ENCODE measurements around the gene EFHD1. TPM values are rescaled to one million over a fixed set of nuclear protein-coding genes. Genes with fewer than 3 reads are reported as not detected.
"Not testable (repeated sequence)": the region's sequence is repeated elsewhere in the genome, so short reads cannot be mapped to it uniquely, and the experiment has no call there.

The EFHD1 gene
- total RNA-seq, 1 experiment from 2014 or later, result not detected

GRCh38 chr2:232675381-232675780, 42.0 kb downstream of the EFHD1 start:
- no peak for TF ChIP-seq CTCF (IDR thresholded peaks at IDR 0.05; ENCODE audit: unreplicated experiment)
- CTCF ChIA-PET, result interaction anchor here (0.6 kb wide), 1 partner anchor 70 kb away, joined by 3 read pairs; no protein-coding TSS in a partner anchor
- Mint-ChIP-seq H3K4me1 (ENCODE audit: insufficient read depth, unreplicated experiment) (no peaks in the 10 kb centered on the region), H3K9me3 (ENCODE audit: unreplicated experiment) (no peaks in the 10 kb centered on the region), H3K27me3 (ENCODE audit: insufficient read depth, unreplicated experiment) (peaks cover 12% of the 10 kb centered on the region), H3K36me3 (ENCODE audit: insufficient read depth, unreplicated experiment) (no peaks in the 10 kb centered on the region), H3K4me3 (ENCODE audit: unreplicated experiment) (no peak overlapping the region), H3K27ac (ENCODE audit: low read depth, unreplicated experiment) (no peak overlapping the region)
- BruUV-seq (replicated peaks), result no TSS peak
- DNase-seq (ENCODE audit: unreplicated experiment), result no peak
- POLR2A ChIA-PET, result interaction anchor here (1.0 kb wide), 1 partner anchor 61 kb away, joined by 3 read pairs; no protein-coding TSS in a partner anchor
- intact Hi-C loops (cut with micrococcal nuclease), result no loop called here

- no peak for DNase-seq (ENCODE audit: unreplicated experiment)
- Mint-ChIP-seq H3K27ac (ENCODE audit: low read depth, unreplicated experiment) (no peak overlapping the region), H3K27me3 (ENCODE audit: insufficient read depth, unreplicated experiment) (peaks cover 45% of the 10 kb centered on the region), H3K4me3 (ENCODE audit: unreplicated experiment) (no peak overlapping the region), H3K4me1 (ENCODE audit: insufficient read depth, unreplicated experiment) (no peaks in the 10 kb centered on the region), H3K36me3 (ENCODE audit: insufficient read depth, unreplicated experiment) (no peaks in the 10 kb centered on the region), H3K9me3 (ENCODE audit: unreplicated experiment) (no peaks in the 10 kb centered on the region)
- intact Hi-C loops (cut with micrococcal nuclease), result no loop called here
- no peak for TF ChIP-seq CTCF (IDR thresholded peaks at IDR 0.05; ENCODE audit: unreplicated experiment)
- BruUV-seq (replicated peaks), result no TSS peak
- ChIA-PET POLR2A (no interaction called here), CTCF (interaction anchor here (0.7 kb wide), 1 partner anchor 652 kb away, joined by 4 read pairs; no protein-coding TSS in a partner anchor)
These were observed 46.6 kb downstream of the EFHD1 start for GRCh38 chr2:232680006-232680405.

- no peak for DNase-seq (ENCODE audit: unreplicated experiment)
- Mint-ChIP-seq H3K9me3 (ENCODE audit: unreplicated experiment) (no peaks in the 10 kb centered on the region), H3K27me3 (ENCODE audit: insufficient read depth, unreplicated experiment) (peaks cover 45% of the 10 kb centered on the region), H3K27ac (ENCODE audit: low read depth, unreplicated experiment) (no peak overlapping the region), H3K4me1 (ENCODE audit: insufficient read depth, unreplicated experiment) (no peaks in the 10 kb centered on the region), H3K4me3 (ENCODE audit: unreplicated experiment) (no peak overlapping the region), H3K36me3 (ENCODE audit: insufficient read depth, unreplicated experiment) (no peaks in the 10 kb centered on the region)
- intact Hi-C loops (cut with micrococcal nuclease), result no loop called here
- no peak for TF ChIP-seq CTCF (IDR thresholded peaks at IDR 0.05; ENCODE audit: unreplicated experiment)
- ChIA-PET POLR2A (no interaction called here), CTCF (no interaction called here)
- BruUV-seq (replicated peaks), result no TSS peak
These were observed 48.1 kb downstream of the EFHD1 start for GRCh38 chr2:232681527-232681926.

GRCh38 chr2:232683368-232683767, 50.0 kb downstream of the EFHD1 start:
- no peak overlapping the region for H3K4me3 Mint-ChIP-seq (ENCODE audit: unreplicated experiment)
- no peak for DNase-seq (ENCODE audit: unreplicated experiment)
- peaks cover 45% of the 10 kb centered on the region for H3K27me3 Mint-ChIP-seq (ENCODE audit: insufficient read depth, unreplicated experiment)
- no peaks in the 10 kb centered on the region for H3K9me3 Mint-ChIP-seq (ENCODE audit: unreplicated experiment)
- BruUV-seq (replicated peaks), result no TSS peak
- CTCF ChIA-PET, result interaction anchor here (0.7 to 1.3 kb wide), 2 partner anchors 11 to 34 kb away, joined by 3 read pairs; no protein-coding TSS in a partner anchor
- intact Hi-C loops (cut with micrococcal nuclease), result no loop called here
- POLR2A ChIA-PET, result interaction anchor here (0.6 to 1.6 kb wide), 3 partner anchors 13 to 174 kb away, joined by 3 to 5 read pairs (median 3); partner anchors contain the start of gene GIGYF2
- no peak overlapping the region for H3K27ac Mint-ChIP-seq (ENCODE audit: low read depth, unreplicated experiment)
- TF ChIP-seq CTCF (IDR thresholded peaks at IDR 0.05; ENCODE audit: unreplicated experiment), result no peak
- no peaks in the 10 kb centered on the region for H3K36me3 Mint-ChIP-seq (ENCODE audit: insufficient read depth, unreplicated experiment)
- no peaks in the 10 kb centered on the region for H3K4me1 Mint-ChIP-seq (ENCODE audit: insufficient read depth, unreplicated experiment)

- DNase-seq (ENCODE audit: unreplicated experiment); H3K4me3 Mint-ChIP-seq (ENCODE audit: unreplicated experiment); H3K4me1 Mint-ChIP-seq (ENCODE audit: insufficient read depth, unreplicated experiment); POLR2A ChIA-PET; H3K9me3 Mint-ChIP-seq (ENCODE audit: unreplicated experiment); BruUV-seq (replicated peaks); CTCF ChIA-PET; intact Hi-C loops (cut with micrococcal nuclease); H3K27ac Mint-ChIP-seq (ENCODE audit: low read depth, unreplicated experiment); H3K36me3 Mint-ChIP-seq (ENCODE audit: insufficient read depth, unreplicated experiment): not testable (repeated sequence)
- H3K27me3 Mint-ChIP-seq (ENCODE audit: insufficient read depth, unreplicated experiment), result peaks cover 33% of the 10 kb centered on the region
These were observed 52.0 kb downstream of the EFHD1 start for GRCh38 chr2:232685391-232685790.
